K562 (cell line): ENCODE results near the gene NABP2. TPM values are rescaled to one million over a fixed set of nuclear protein-coding genes. Genes with fewer than 3 reads are reported as not detected.

Source experiments
- ATAC-seq: fragments of 200-7000 bp; cut with Tn5 transposase; 3 replicates; pipeline ENCODE4 v1.9.1; 2020; ENCODE audit warnings: moderate library complexity
- BruUV-seq: library from RNA; stranded (reverse); fragments of 400-500 nt; replicated peaks from 2 replicates; lab custom pipeline; 2021; lab: Mats Ljungman, UMichigan
- CTCF ChIA-PET: fragments of 300-600 bp; formaldehyde crosslinking; extraction: SDS; loops from one replicate; lab custom pipeline; 2021; ENCODE audit warnings: low intra/inter-chr PET ratio; lab: Yijun Ruan, JAX
- POLR2A ChIA-PET: fragments of 300-600, 350-650 bp; sonication (Branson Sonifier 250); formaldehyde crosslinking; extraction: SDS; loops from one replicate; lab custom pipeline; 2021; ENCODE audit warnings: antibody characterized with exemption, inconsistent platforms; lab: Yijun Ruan, JAX
- DNase-seq, 4 experiments: peaks; one replicate each; pipeline versions ENCODE4 v3.0.0 to v3.0.0-alpha.2; 2011 to 2018; ENCODE audit warnings: low spot score in 3 of 4, mixed read lengths in 3 of 4; ENCODE audit errors: extremely low read depth in 1 of 4
- FAIRE-seq: peaks from 2 replicates; lab custom pipeline; 2011; peaks lifted over from hg19 to GRCh38; lab: Jason Lieb, UNC
- H2AFZ ChIP-seq: 2 replicates; pipeline ENCODE4 v1.6.0; 2011; ENCODE audit warnings: low read depth, low read length, control low read depth, inconsistent platforms
- H3K27ac ChIP-seq: fragments of 200-600 bp; 3 replicates; pipeline ENCODE4 v1.8.0; 2011; ENCODE audit warnings: low read depth, mild to moderate bottlenecking, control low read depth, inconsistent platforms, low read length, moderate library complexity, mixed read lengths; ENCODE audit errors: extremely low read depth
- H3K27me3 ChIP-seq, 2 experiments: fragments of 300-600 bp in 1 of 2; 2 replicates in 1 of 2; 3 replicates in 1 of 2; pipeline versions ENCODE4 v1.6.0 to v1.8.0; 2011; ENCODE audit warnings: inconsistent platforms in 2 of 2, low read length in 2 of 2, mild to moderate bottlenecking in 1 of 2, mixed read lengths in 1 of 2, moderate library complexity in 1 of 2; ENCODE audit not compliant: control insufficient read depth in 2 of 2, insufficient read depth in 2 of 2
- H3K36me3 ChIP-seq: fragments of 300-600 bp; 3 replicates; pipeline ENCODE4 v1.8.0; 2011; ENCODE audit warnings: mild to moderate bottlenecking, low read length, inconsistent platforms; ENCODE audit not compliant: control insufficient read depth, insufficient read depth
- H3K4me1 ChIP-seq, 2 experiments: fragments of 200-600 bp in 1 of 2; replicated peaks in 1 of 2; 2 replicates in 1 of 2; 3 replicates in 1 of 2; pipeline versions ENCODE4 v1.5.1 to v1.8.0; 2011; ENCODE audit warnings: inconsistent platforms in 2 of 2, low read length in 2 of 2, mild to moderate bottlenecking in 1 of 2, mixed read lengths in 1 of 2, moderate library complexity in 1 of 2; ENCODE audit not compliant: control insufficient read depth in 2 of 2, insufficient read depth in 2 of 2
- H3K4me2 ChIP-seq: 2 replicates; pipeline ENCODE4 v1.6.1; 2011; ENCODE audit warnings: low read length, control low read depth, inconsistent platforms, mixed read lengths; ENCODE audit not compliant: insufficient read depth
- H3K4me3 ChIP-seq: fragments of 200-600 bp; sonication (generic), shearing (Covaris generic); 2 replicates; pipeline ENCODE4 v1.5.1; 2016; ENCODE audit warnings: control low read depth, inconsistent platforms
- H3K79me2 ChIP-seq: fragments of 200-600 bp; 3 replicates; pipeline ENCODE4 v1.8.0; 2011; ENCODE audit warnings: low read length, inconsistent platforms; ENCODE audit not compliant: control insufficient read depth, insufficient read depth
- H3K9ac ChIP-seq, 2 experiments: 2 replicates each; pipeline versions ENCODE4 v1.6.0 to v1.6.1; 2011; ENCODE audit warnings: low read depth in 2 of 2, low read length in 2 of 2, control low read depth in 1 of 2, inconsistent platforms in 1 of 2, mild to moderate bottlenecking in 1 of 2, mixed read lengths in 1 of 2; ENCODE audit not compliant: insufficient read depth in 1 of 2
- H3K9me1 ChIP-seq: one replicate; pipeline ENCODE4 v1.6.0; 2011; ENCODE audit warnings: inconsistent platforms, mild to moderate bottlenecking, low read length, moderate library complexity; ENCODE audit not compliant: control insufficient read depth, insufficient read depth
- H3K9me3 ChIP-seq: replicated peaks from 2 replicates; pipeline ENCODE4 v1.5.1; 2011; ENCODE audit warnings: low read depth, low read length, inconsistent platforms; ENCODE audit not compliant: control insufficient read depth, insufficient read depth
- H4K20me1 ChIP-seq: replicated peaks from 2 replicates; pipeline ENCODE4 v1.6.1; 2011; ENCODE audit warnings: low read length, inconsistent platforms, mixed read lengths; ENCODE audit not compliant: control insufficient read depth, insufficient read depth
- ARID1B ChIP-seq: fragments of 450-650 bp; IDR thresholded peaks from 2 replicates; pipeline ENCODE4 v1.6.1; 2016; ENCODE audit warnings: antibody characterized with exemption, mild to moderate bottlenecking, inconsistent platforms
- CHD2 ChIP-seq: IDR thresholded peaks from 2 replicates; pipeline ENCODE4 v1.6.1; 2011; ENCODE audit warnings: low read depth, low read length
- CREM ChIP-seq: IDR thresholded peaks from 2 replicates; pipeline ENCODE4 v1.6.1; 2014; ENCODE audit warnings: antibody characterized with exemption, low read depth
- ETV5 ChIP-seq: sonication (generic); formaldehyde crosslinking; IDR thresholded peaks from 2 replicates; pipeline ENCODE4 v1.4.0; 2020; ENCODE audit warnings: low read depth, mild to moderate bottlenecking, missing genetic modification reagents
- GATAD2A ChIP-seq: fragments of 450-650 bp; IDR thresholded peaks from 2 replicates; pipeline ENCODE4 v1.6.1; 2017
- HIVEP1 ChIP-seq: fragments of 250-450 bp; sonication (Bioruptor Pico); IDR thresholded peaks from 2 replicates; pipeline ENCODE4 v1.4.0; 2020; ENCODE audit warnings: mild to moderate bottlenecking
- HNRNPLL ChIP-seq: fragments of 200-400 bp; formaldehyde crosslinking; IDR thresholded peaks from 2 replicates; pipeline ENCODE4 v1.6.1; 2017; ENCODE audit warnings: low read length, low read depth, mild to moderate bottlenecking; ENCODE audit not compliant: poor library complexity, severe bottlenecking
- KLF1 ChIP-seq: fragments of 450-650 bp; IDR thresholded peaks from 2 replicates; pipeline ENCODE4 v1.6.1; 2016; ENCODE audit warnings: missing genetic modification characterization, missing compliant biosample characterization
- NRF1 ChIP-seq, 2 experiments: fragments of 450-650 bp; IDR thresholded peaks in 1 of 2; conservative IDR thresholded peaks in 1 of 2; 2 replicates each; pipeline ENCODE4 v1.6.1; 2014; ENCODE audit warnings: mild to moderate bottlenecking in 2 of 2
- POLR2H ChIP-seq: IDR thresholded peaks from 2 replicates; pipeline ENCODE4 v1.6.1; 2016; ENCODE audit warnings: missing genetic modification characterization, low read depth, mild to moderate bottlenecking, control low read depth, missing compliant biosample characterization, moderate library complexity
- RBM22 ChIP-seq: fragments of 200-400 bp; formaldehyde crosslinking; IDR thresholded peaks from 2 replicates; pipeline ENCODE4 v1.6.1; 2018; ENCODE audit warnings: low read length, low read depth; ENCODE audit not compliant: poor library complexity, severe bottlenecking
- SIN3A ChIP-seq, 2 experiments: fragments of 150-350 bp in 1 of 2; IDR thresholded peaks; 2 replicates each; pipeline ENCODE4 v1.6.1; 2011 to 2016; ENCODE audit warnings: borderline replicate concordance in 2 of 2, low read depth in 2 of 2, low read length in 2 of 2, mild to moderate bottlenecking in 2 of 2, moderate library complexity in 2 of 2; ENCODE audit not compliant: control insufficient read depth in 1 of 2
- TEAD2 ChIP-seq: fragments of 450-650 bp; IDR thresholded peaks from 2 replicates; pipeline ENCODE4 v1.6.1; 2016; ENCODE audit warnings: missing genetic modification characterization, control low read depth, missing compliant biosample characterization
- YBX1 ChIP-seq: fragments of 450-650 bp; IDR thresholded peaks from 2 replicates; pipeline ENCODE4 v1.7.1; 2016; ENCODE audit warnings: mild to moderate bottlenecking
- ZNF232 ChIP-seq: sonication (generic); formaldehyde crosslinking; IDR thresholded peaks from 2 replicates; pipeline ENCODE4 v1.8.0; 2022; ENCODE audit warnings: mild to moderate bottlenecking, missing genetic modification reagents
- WGBS: fragments of 100-300 bp; shearing (Covaris generic); methylation state at CpG from one replicate; pipeline ENCODE4 v1.1.6; 2016; ENCODE audit warnings: low coverage, mixed read lengths; ENCODE audit not compliant: insufficient coverage; ENCODE audit errors: missing lambda C conversion rate; 5-methylcytosine and 5-hydroxymethylcytosine counted together
- in situ Hi-C: fragments of 300-500 bp; cut with MboI; formaldehyde crosslinking; loops from 4 replicates; pipeline ENCODE4 v1.15.0; 2018; ENCODE audit warnings: inconsistent platforms, mixed read lengths
- intact Hi-C: fragments of 100-400 bp; cut with micrococcal nuclease; formaldehyde crosslinking; loops from 2 replicates; pipeline ENCODE4 v1.14.2; 2022
- polyA plus RNA-seq, 8 experiments: library from polyadenylated mRNA; depleted of rRNA in 4 of 8; stranded (reverse) in 5 of 8; unstranded in 3 of 8; fragments of >200 nt; fragmentation: Nextera tagmentation in 2 of 8; fragmentation: Illumina TruSeq in 1 of 8; extraction: Ambion mirVana in 2 of 8; extraction: Trizol in 1 of 8; gene quantifications; 2 replicates each; pipeline versions ENCODE4 v1.2.1 to v1.2.3, GENCODE V29; 2011 to 2014; ENCODE audit warnings: inconsistent platforms in 1 of 8, missing spikeins in 1 of 8
- total RNA-seq, 7 experiments: library from RNA; depleted of rRNA in 6 of 7; stranded (reverse); fragments of >200 nt in 6 of 7; fragmentation: Illumina TruSeq in 2 of 7; extraction: Trizol in 2 of 7; gene quantifications; 2 replicates each; pipeline versions ENCODE4 v1.2.1 to v1.2.3, GENCODE V29; 2011 to 2021; ENCODE audit warnings: low replicate concordance in 1 of 7
- TF ChIP-seq, protein P1 (sequence below): fragments of 450-650 bp; formaldehyde crosslinking; IDR thresholded peaks from 2 replicates; pipeline ENCODE4 v1.4.0; 2020; ENCODE audit warnings: mild to moderate bottlenecking, moderate library complexity
- TF ChIP-seq, protein P2 (sequence below): fragments of 450-650 bp; IDR thresholded peaks from 2 replicates; pipeline ENCODE4 v1.6.1; 2016; ENCODE audit warnings: antibody characterized with exemption

Gene NABP2
- total and polyA plus RNA-seq, 9 of the 15 experiments (the other 6 are each of a cell fraction or from before 2014, with no cell fraction given), result 11.3 to 60.6 (median 43.5) TPM

GRCh38 chr12:56258068-56258819 is 34.1 kb downstream of the NABP2 start, which contains the start of gene ANKRD52:
ANKRD52 (minus strand) TSS chr12:56258384; CDS start chr12:56258269, 115 bp downstream.
- no peaks in the 10 kb centered on the region for H3K27me3 ChIP-seq
- peak within 1 kb of the TSS; percentile 97 for H3K4me2 ChIP-seq
- H3K79me2 ChIP-seq, result peaks cover 24% of the 10 kb centered on the region
- no TSS peak for BruUV-seq
- in situ Hi-C loops (loop anchor here (5.0 kb wide), 1 partner anchor 66 kb away; no protein-coding TSS in a partner anchor), intact Hi-C loops (loop anchor here (2.0 kb wide), 2 partner anchors 33 to 139 kb away; partner anchors contain the start of genes NABP2 and ZC3H10)
- under 1% methylated on average over 68 of the region's 78 CpGs for WGBS
- peak within 1 kb of the TSS; percentile 98 for H2AFZ ChIP-seq
- peak; percentile 70 for FAIRE-seq
- peak within 1 kb of the TSS; percentile 84 for H3K27ac ChIP-seq
- H3K9me3 ChIP-seq, result no peaks in the 10 kb centered on the region
- ChIA-PET CTCF (interaction anchor here (1.1 to 2.4 kb wide), 4 partner anchors 35 to 139 kb away, joined by 3 to 11 read pairs (median 7); partner anchors contain the start of gene SMARCC2), POLR2A (interaction anchor here (0.6 to 2.1 kb wide), 12 partner anchors 8 to 222 kb away, joined by 3 to 7 read pairs (median 4); partner anchors contain the start of gene COQ10A)
- peak; percentile 97 for ATAC-seq
- H3K9ac ChIP-seq, result peak within 1 kb of the TSS; percentile 85 to 95
- peaks cover 39% of the 10 kb centered on the region; the same call in 2 of the 3 replicates for H3K36me3 ChIP-seq
- H3K4me3 ChIP-seq, result peak within 1 kb of the TSS; percentile 91
- H4K20me1 ChIP-seq, result peaks cover 6% of the 10 kb centered on the region
- H3K9me1 ChIP-seq, result no peaks in the 10 kb centered on the region
- H3K4me1 ChIP-seq, result peaks cover 12 to 20% of the 10 kb centered on the region in 2 experiments; a peak in 4 of 5 replicates
- DNase-seq, result peak; percentile 87 to 94 (median 94)
- TF ChIP-seq ETV5 (CRISPR knock-in tag) (peak; percentile 52; the same call in 1 of the 2 replicates), YBX1 (no peak), CREM (0 out of 2 replicates have a peak, but pooled peaks have one; percentile 3), TEAD2 (no peak), ARID1B (no peak), CHD2 (no peak), GATAD2A (peak; percentile 78; the same call in 1 of the 2 replicates), SIN3A (IDR thresholded peaks at IDR 0.05; ENCODE audit: borderline replicate concordance in 2 of 2, control insufficient read depth in 1 of 2, low read depth in 2 of 2, low read length in 2 of 2) (peak; percentile 63 to 67; a peak in 2 of 4 replicates), KLF1 (peak; percentile 21; the same call in 1 of the 2 replicates), POLR2H (tag) (no peak), HNRNPLL (no peak), HIVEP1 (CRISPR knock-in tag) (no peak), RBM22 (no peak), ZNF232 (0 out of 2 replicates have a peak, but pooled peaks have one; percentile 10), NRF1 (conservative IDR thresholded peaks at IDR 0.05 in 1 of 2, IDR thresholded peaks at IDR 0.05 in 1 of 2) (peak in 1 of 2 experiments; percentile 34; a peak in 2 of 4 replicates)
- TF ChIP-seq, protein P1, sequence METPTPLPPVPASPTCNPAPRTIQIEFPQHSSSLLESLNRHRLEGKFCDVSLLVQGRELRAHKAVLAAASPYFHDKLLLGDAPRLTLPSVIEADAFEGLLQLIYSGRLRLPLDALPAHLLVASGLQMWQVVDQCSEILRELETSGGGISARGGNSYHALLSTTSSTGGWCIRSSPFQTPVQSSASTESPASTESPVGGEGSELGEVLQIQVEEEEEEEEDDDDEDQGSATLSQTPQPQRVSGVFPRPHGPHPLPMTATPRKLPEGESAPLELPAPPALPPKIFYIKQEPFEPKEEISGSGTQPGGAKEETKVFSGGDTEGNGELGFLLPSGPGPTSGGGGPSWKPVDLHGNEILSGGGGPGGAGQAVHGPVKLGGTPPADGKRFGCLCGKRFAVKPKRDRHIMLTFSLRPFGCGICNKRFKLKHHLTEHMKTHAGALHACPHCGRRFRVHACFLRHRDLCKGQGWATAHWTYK, result no peak
- TF ChIP-seq, protein P2, sequence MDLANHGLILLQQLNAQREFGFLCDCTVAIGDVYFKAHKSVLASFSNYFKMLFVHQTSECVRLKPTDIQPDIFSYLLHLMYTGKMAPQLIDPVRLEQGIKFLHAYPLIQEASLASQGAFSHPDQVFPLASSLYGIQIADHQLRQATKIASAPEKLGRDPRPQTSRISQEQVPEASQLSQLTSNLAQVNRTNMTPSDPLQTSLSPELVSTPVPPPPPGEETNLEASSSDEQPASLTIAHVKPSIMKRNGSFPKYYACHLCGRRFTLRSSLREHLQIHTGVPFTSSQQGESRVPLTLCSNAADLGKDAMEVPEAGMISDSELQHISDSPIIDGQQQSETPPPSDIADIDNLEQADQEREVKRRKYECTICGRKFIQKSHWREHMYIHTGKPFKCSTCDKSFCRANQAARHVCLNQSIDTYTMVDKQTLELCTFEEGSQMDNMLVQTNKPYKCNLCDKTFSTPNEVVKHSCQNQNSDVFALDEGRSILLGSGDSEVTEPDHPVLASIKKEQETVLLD, result 0 out of 2 replicates have a peak, but pooled peaks have one; percentile 20
